H9 (cell line): ENCODE data around the gene PCNX2. TPM values are rescaled to one million over a fixed set of nuclear protein-coding genes. Genes with fewer than 3 reads are reported as not detected.

Experiments used
- DNase-seq: peaks from one replicate; pipeline ENCODE4 v3.0.0-alpha.2; 2017
- H2AFZ ChIP-seq: one replicate; pipeline ENCODE4 v1.6.1; 2013; ENCODE audit warnings: mild to moderate bottlenecking, low read length, control low read depth, moderate library complexity
- H2AK5ac ChIP-seq: 2 replicates; pipeline ENCODE4 v1.6.1; 2013; ENCODE audit warnings: low read length, control low read depth, mixed read lengths; ENCODE audit not compliant: insufficient read length
- H2BK120ac ChIP-seq: one replicate; pipeline ENCODE4 v1.6.1; 2013; ENCODE audit warnings: low read depth, mild to moderate bottlenecking, low read length, control low read depth, inconsistent platforms; ENCODE audit not compliant: poor library complexity, severe bottlenecking
- H2BK12ac ChIP-seq: 2 replicates; pipeline ENCODE4 v1.6.1; 2013; ENCODE audit warnings: low read length, control low read depth, mixed read lengths, low read depth; ENCODE audit not compliant: insufficient read length
- H2BK15ac ChIP-seq: 2 replicates; pipeline ENCODE4 v1.6.1; 2013; ENCODE audit warnings: low read depth, low read length, control low read depth
- H2BK20ac ChIP-seq: one replicate; pipeline ENCODE4 v1.6.1; 2013; ENCODE audit warnings: low read depth, mild to moderate bottlenecking, low read length, control low read depth, inconsistent platforms; ENCODE audit not compliant: poor library complexity, severe bottlenecking
- H2BK5ac ChIP-seq: 2 replicates; pipeline ENCODE4 v1.6.1; 2013; ENCODE audit warnings: low read length, control low read depth, mixed read lengths; ENCODE audit not compliant: insufficient read length
- H3K14ac ChIP-seq: 2 replicates; pipeline ENCODE4 v1.6.1; 2013; ENCODE audit warnings: low read length, control low read depth; ENCODE audit not compliant: insufficient read depth
- H3K18ac ChIP-seq: 2 replicates; pipeline ENCODE4 v1.6.1; 2013; ENCODE audit warnings: low read depth, mild to moderate bottlenecking, mixed read lengths, low read length, control low read depth; ENCODE audit not compliant: insufficient read length
- H3K23ac ChIP-seq: 2 replicates; pipeline ENCODE4 v1.6.1; 2013; ENCODE audit warnings: low read length, control low read depth, mixed read lengths, low read depth; ENCODE audit not compliant: insufficient read length
- H3K23me2 ChIP-seq: 2 replicates; pipeline ENCODE4 v1.6.1; 2013; ENCODE audit warnings: low read depth, mild to moderate bottlenecking, mixed read lengths, low read length, control low read depth; ENCODE audit not compliant: insufficient read length, poor library complexity, severe bottlenecking
- H3K27ac ChIP-seq: 2 replicates; pipeline ENCODE4 v1.5.1; 2013; ENCODE audit warnings: low read length, control low read depth, mixed read lengths, low read depth; ENCODE audit not compliant: insufficient read length
- H3K27me3 ChIP-seq: 2 replicates; pipeline ENCODE4 v1.6.1; 2013; ENCODE audit warnings: low read length, control low read depth, inconsistent platforms; ENCODE audit not compliant: insufficient read depth
- H3K4ac ChIP-seq: 2 replicates; pipeline ENCODE4 v1.6.1; 2013; ENCODE audit warnings: low read depth, mild to moderate bottlenecking, control low read depth, inconsistent platforms, low read length, moderate library complexity
- H3K4me1 ChIP-seq: 2 replicates; pipeline ENCODE4 v1.6.1; 2013; ENCODE audit warnings: low read length, control low read depth, inconsistent platforms; ENCODE audit not compliant: insufficient read depth
- H3K4me2 ChIP-seq: 2 replicates; pipeline ENCODE4 v1.6.1; 2013; ENCODE audit warnings: low read length, control low read depth, mixed read lengths; ENCODE audit not compliant: insufficient read length, insufficient read depth
- H3K56ac ChIP-seq: 2 replicates; pipeline ENCODE4 v1.6.1; 2013; ENCODE audit warnings: low read depth, mild to moderate bottlenecking, mixed read lengths, low read length, control low read depth; ENCODE audit not compliant: insufficient read length
- H3K79me1 ChIP-seq: 2 replicates; pipeline ENCODE4 v1.6.1; 2013; ENCODE audit warnings: low read depth, mild to moderate bottlenecking, moderate library complexity, low read length, control low read depth, inconsistent platforms; ENCODE audit not compliant: insufficient read depth, poor library complexity, severe bottlenecking
- H3K79me2 ChIP-seq: 2 replicates; pipeline ENCODE4 v1.6.1; 2013; ENCODE audit warnings: low read length, control low read depth, inconsistent platforms; ENCODE audit not compliant: insufficient read depth
- H3K9ac ChIP-seq: 2 replicates; pipeline ENCODE4 v1.6.1; 2013; ENCODE audit warnings: low read length, control low read depth, mixed read lengths; ENCODE audit not compliant: insufficient read length; ENCODE audit errors: extremely low read depth
- H3K9me3 ChIP-seq: one replicate; pipeline ENCODE4 v1.6.1; 2013; ENCODE audit warnings: low read depth, low read length, inconsistent platforms; ENCODE audit not compliant: control insufficient read depth
- H3T11ph ChIP-seq: one replicate; pipeline ENCODE4 v1.6.1; 2013; ENCODE audit warnings: mild to moderate bottlenecking, low read length, control low read depth, inconsistent platforms
- H4K20me1 ChIP-seq: one replicate; pipeline ENCODE4 v1.6.1; 2013; ENCODE audit not compliant: control insufficient read depth, insufficient read length, insufficient read depth
- H4K5ac ChIP-seq: 2 replicates; pipeline ENCODE4 v1.6.1; 2013; ENCODE audit warnings: low read depth, mild to moderate bottlenecking, mixed read lengths, low read length, control low read depth; ENCODE audit not compliant: insufficient read length
- H4K8ac ChIP-seq: replicated peaks from 2 replicates; pipeline ENCODE4 v1.6.1; 2013; ENCODE audit warnings: low read length, control low read depth, mixed read lengths, low read depth; ENCODE audit not compliant: insufficient read length
- H4K91ac ChIP-seq: 2 replicates; pipeline ENCODE4 v1.6.1; 2013; ENCODE audit warnings: low read depth, mild to moderate bottlenecking, moderate library complexity, mixed read lengths, low read length, control low read depth; ENCODE audit not compliant: insufficient read length
- H3K27ac Mint-ChIP-seq, 3 experiments: 2 replicates in 2 of 3; 3 replicates in 1 of 3; pipeline ENCODE4 v1.8.0; 2020 to 2021; ENCODE audit warnings: mixed read lengths in 3 of 3, mild to moderate bottlenecking in 1 of 3, moderate library complexity in 1 of 3
- H3K27me3 Mint-ChIP-seq: 2 replicates; pipeline ENCODE4 v1.8.0; 2021; ENCODE audit warnings: low read depth, mild to moderate bottlenecking, moderate library complexity, mixed read lengths
- H3K36me3 Mint-ChIP-seq, 3 experiments: 2 replicates in 2 of 3; 3 replicates in 1 of 3; pipeline ENCODE4 v1.8.0; 2020 to 2021; ENCODE audit warnings: low read depth in 3 of 3, mixed read lengths in 3 of 3; ENCODE audit not compliant: insufficient read depth in 1 of 3
- H3K4me1 Mint-ChIP-seq, 2 experiments: 2 replicates each; pipeline ENCODE4 v1.8.0; 2020; ENCODE audit warnings: mixed read lengths in 2 of 2
- H3K4me3 Mint-ChIP-seq, 2 experiments: 2 replicates in 1 of 2; 3 replicates in 1 of 2; pipeline ENCODE4 v1.8.0; 2020 to 2021; ENCODE audit warnings: mild to moderate bottlenecking in 2 of 2, mixed read lengths in 2 of 2, moderate library complexity in 1 of 2
- H3K9me3 Mint-ChIP-seq, 2 experiments: 2 replicates in 1 of 2; 3 replicates in 1 of 2; pipeline ENCODE4 v1.8.0; 2020; ENCODE audit warnings: mild to moderate bottlenecking in 2 of 2, mixed read lengths in 2 of 2, moderate library complexity in 1 of 2
- CTCF ChIP-seq: fragments of 200-600 bp; sonication (generic); conservative IDR thresholded peaks from 3 replicates; pipeline ENCODE4 v1.8.0; 2021; ENCODE audit warnings: antibody characterized with exemption, mild to moderate bottlenecking
- WGBS: extraction: QIAGEN DNeasy Blood & Tissue Kit; methylation state at CpG from one replicate; pipeline ENCODE4 v1.1.7; 2013; ENCODE audit warnings: missing lambda C conversion rate, low lambda C conversion rate, mixed read lengths; ENCODE audit not compliant: insufficient read length; ENCODE audit errors: extremely low coverage; 5-methylcytosine and 5-hydroxymethylcytosine counted together
- total RNA-seq: library from RNA; stranded (reverse); gene quantifications from 2 replicates; pipeline ENCODE4 v1.2.1, GENCODE V29; 2021

Gene PCNX2
- total RNA-seq, 1 experiment from 2014 or later: 45.1 TPM

DNA sequence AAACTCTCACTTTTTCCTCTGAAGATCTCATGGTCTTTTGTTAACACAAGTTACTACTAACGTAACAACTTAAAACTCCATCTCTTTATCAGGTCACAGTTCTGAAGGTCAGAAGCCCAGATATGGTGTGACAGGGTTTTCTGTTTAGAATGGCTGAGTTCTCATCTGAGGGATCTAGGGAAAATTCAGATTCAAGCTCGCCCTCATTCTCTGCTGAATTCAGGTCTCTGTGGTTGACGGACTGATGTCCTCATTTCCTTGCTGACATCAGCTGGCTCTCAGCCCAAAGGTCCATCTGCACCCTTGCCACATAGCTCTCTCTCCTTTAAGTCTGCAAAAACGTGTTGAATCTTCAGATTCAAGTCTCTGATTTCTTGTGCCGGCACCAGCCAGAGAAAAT, 351.2 kb downstream of the PCNX2 start:
- Histone ChIP-seq H2AK5ac (no peak overlapping the region), H3K9ac (no peak overlapping the region)
- peaks cover 6% of the 10 kb centered on the region for H3K27me3 Mint-ChIP-seq

More for the DNA sequence above, 351.2 kb downstream of the PCNX2 start:
- no peak overlapping the region for H3K4me2 ChIP-seq
- H3K4me1 ChIP-seq: no peaks in the 10 kb centered on the region
- no peak overlapping the region for H2BK5ac ChIP-seq
- H3K36me3 Mint-ChIP-seq: no peaks in the 10 kb centered on the region
- H3K27me3 ChIP-seq: no peaks in the 10 kb centered on the region
- no peak overlapping the region for H2BK12ac ChIP-seq
- H2BK15ac ChIP-seq: no peak overlapping the region
- no peak overlapping the region for H3K56ac ChIP-seq
- H4K20me1 ChIP-seq: no peaks in the 10 kb centered on the region
- no CpG with 5 or more reads among the region's 5 CpGs for WGBS
- H3K79me1 ChIP-seq: no peaks in the 10 kb centered on the region
- no peak overlapping the region for H2BK120ac ChIP-seq
- H3K4me3 Mint-ChIP-seq: no peak overlapping the region
- H4K8ac ChIP-seq: no peak overlapping the region
- no peak overlapping the region for H2AFZ ChIP-seq
- H3K9me3 ChIP-seq: no peaks in the 10 kb centered on the region
- H3K27ac ChIP-seq: no peak overlapping the region
- H3K18ac ChIP-seq: no peak overlapping the region
- H4K5ac ChIP-seq: no peak overlapping the region
- H3K23me2 ChIP-seq: no peaks in the 10 kb centered on the region
- no peaks in the 10 kb centered on the region; a peak in 1 of 5 replicates for H3K9me3 Mint-ChIP-seq
- no peaks in the 10 kb centered on the region for H3K79me2 ChIP-seq
- no peak overlapping the region for H3K4ac ChIP-seq
- H2BK20ac ChIP-seq: no peak overlapping the region
- H3K14ac ChIP-seq: no peak overlapping the region
- no peak overlapping the region for H3T11ph ChIP-seq
- no peak overlapping the region for H4K91ac ChIP-seq
- H3K23ac ChIP-seq: no peak overlapping the region
- no peak overlapping the region for H3K27ac Mint-ChIP-seq
- H3K4me1 Mint-ChIP-seq: peaks cover 3% of the 10 kb centered on the region in 2 experiments
- TF ChIP-seq CTCF: no peak
- no peak for DNase-seq
